Coronary artery (tissue), 2 donors: Measurements from ENCODE around the gene GJB6.

Experiments
- DNase-seq: peaks from one replicate; pipeline ENCODE4 v3.0.0-alpha.2; 2017; ENCODE audit warnings: low spot score
- H3K27ac ChIP-seq, 2 donors: fragments of 200-600 bp; sonication (generic); one replicate each; pipeline ENCODE4 v1.5.1; 2016 to 2019
- H3K4me3 ChIP-seq: fragments of 200-600 bp; sonication (generic); 2 replicates; pipeline ENCODE4 v1.5.1; 2016; ENCODE audit warnings: mild to moderate bottlenecking, moderate library complexity
- TF ChIP-seq, protein P1 (sequence below): fragments of 200-600 bp; sonication (generic); IDR thresholded peaks from one replicate; pipeline ENCODE4 v1.5.1; 2019; ENCODE audit warnings: antibody characterized with exemption

The GJB6 gene

DNA sequence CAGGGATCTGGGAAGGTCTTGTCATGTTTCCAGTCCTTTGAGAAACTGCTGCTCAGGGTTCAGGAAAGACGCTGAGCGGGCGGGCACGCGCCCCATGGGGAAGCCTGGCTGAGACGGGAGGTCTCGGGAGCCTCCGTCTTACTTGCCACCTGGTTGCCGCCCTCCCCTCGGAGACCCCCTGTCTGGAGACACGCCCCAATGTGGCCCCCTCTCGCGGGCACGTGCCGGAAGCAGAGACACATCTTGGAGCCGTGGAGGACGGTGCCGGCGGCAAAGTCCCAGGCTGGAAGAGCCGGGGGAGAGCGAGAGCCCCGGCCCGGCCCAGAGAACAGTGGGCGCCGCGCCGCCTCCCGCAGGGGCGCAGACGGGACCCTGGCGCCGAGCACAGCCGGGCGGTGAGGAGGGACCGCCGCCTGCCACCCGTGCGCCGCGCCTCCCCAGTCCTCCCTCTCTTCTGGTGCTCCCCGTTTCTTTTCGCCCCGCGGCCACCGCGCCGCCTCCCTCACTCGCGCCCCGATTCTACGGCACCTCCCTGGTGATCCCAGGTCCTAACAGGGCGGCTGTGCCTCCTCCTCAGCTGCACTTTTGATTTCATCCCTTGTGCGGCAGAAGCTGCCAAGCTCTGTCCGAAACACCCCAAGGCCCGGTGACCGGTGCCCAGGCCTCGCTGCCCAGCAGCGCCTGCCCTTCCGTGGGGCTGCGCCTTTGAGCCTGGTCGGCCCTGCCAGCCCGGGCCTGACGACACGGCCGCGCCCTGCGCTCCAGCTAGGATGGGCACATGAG is 54.9 kb downstream of the GJB6 start:
- TF ChIP-seq, protein P1, sequence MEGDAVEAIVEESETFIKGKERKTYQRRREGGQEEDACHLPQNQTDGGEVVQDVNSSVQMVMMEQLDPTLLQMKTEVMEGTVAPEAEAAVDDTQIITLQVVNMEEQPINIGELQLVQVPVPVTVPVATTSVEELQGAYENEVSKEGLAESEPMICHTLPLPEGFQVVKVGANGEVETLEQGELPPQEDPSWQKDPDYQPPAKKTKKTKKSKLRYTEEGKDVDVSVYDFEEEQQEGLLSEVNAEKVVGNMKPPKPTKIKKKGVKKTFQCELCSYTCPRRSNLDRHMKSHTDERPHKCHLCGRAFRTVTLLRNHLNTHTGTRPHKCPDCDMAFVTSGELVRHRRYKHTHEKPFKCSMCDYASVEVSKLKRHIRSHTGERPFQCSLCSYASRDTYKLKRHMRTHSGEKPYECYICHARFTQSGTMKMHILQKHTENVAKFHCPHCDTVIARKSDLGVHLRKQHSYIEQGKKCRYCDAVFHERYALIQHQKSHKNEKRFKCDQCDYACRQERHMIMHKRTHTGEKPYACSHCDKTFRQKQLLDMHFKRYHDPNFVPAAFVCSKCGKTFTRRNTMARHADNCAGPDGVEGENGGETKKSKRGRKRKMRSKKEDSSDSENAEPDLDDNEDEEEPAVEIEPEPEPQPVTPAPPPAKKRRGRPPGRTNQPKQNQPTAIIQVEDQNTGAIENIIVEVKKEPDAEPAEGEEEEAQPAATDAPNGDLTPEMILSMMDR: no peak
- peak overlapping the region; percentile 42 for H3K4me3 ChIP-seq
- DNase-seq: no peak
- no peak overlapping the region for H3K27ac ChIP-seq

DNA sequence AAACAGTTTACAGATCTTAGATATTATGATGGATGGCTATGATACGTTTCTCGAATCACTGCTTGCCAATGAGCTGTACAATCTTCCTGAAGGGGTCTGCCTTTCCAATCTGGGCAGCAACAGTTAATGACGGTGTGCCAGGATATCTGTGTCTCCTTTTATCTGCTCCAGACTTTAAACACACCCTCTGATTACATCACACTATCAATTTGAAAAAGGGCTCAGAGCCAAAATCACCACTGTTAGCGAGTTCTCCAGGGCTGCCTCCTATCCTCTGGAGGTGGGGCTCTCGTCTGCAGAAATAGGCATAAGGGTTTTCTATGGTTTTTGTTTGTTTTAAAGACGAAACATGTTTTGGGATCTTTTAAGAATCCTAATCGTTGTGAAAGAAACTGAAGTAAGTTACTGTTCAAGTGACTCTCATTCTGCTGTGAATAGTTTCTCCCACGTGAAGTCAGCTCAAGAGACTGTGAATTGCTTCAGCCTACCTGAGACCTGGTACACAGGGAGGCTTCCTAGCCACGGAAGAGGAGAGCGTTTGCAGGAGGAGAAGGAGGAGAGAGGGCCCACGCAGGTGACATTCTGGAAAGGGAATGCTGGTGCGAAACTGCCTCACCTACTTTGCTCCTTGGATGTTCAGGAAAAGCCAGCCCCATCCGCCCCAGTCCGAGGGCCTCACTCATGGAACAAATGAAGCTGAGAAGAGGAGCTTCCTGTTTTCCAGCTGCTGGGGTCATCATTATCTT is 56.0 kb downstream of the GJB6 start:
- no peak for DNase-seq
- H3K27ac ChIP-seq: no peak overlapping the region
- H3K4me3 ChIP-seq: no peak overlapping the region
- TF ChIP-seq, protein P1: no peak

DNA sequence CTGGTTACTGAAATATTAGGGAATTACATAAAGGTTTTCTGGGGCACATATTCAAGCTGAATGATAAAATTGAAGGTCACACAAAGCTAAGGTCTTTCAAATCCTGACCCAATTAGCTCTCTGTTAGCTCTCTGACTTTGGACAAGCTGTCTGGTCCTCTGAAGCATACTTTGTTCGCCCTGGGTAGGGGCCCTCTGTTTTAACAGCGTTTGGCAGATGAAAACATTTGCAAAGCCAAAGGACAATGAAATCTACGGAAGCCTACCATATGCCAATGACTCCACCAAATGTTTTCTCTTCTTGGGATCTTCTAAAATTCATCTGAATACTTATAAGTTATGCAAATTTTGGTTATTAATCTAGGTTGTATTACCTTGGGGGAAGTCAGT is 56.7 kb downstream of the GJB6 start:
- no peak for DNase-seq
- peak overlapping the region; percentile 52 for H3K4me3 ChIP-seq
- peak overlapping the region; percentile 12 to 33 for H3K27ac ChIP-seq
- TF ChIP-seq, protein P1: no peak

DNA sequence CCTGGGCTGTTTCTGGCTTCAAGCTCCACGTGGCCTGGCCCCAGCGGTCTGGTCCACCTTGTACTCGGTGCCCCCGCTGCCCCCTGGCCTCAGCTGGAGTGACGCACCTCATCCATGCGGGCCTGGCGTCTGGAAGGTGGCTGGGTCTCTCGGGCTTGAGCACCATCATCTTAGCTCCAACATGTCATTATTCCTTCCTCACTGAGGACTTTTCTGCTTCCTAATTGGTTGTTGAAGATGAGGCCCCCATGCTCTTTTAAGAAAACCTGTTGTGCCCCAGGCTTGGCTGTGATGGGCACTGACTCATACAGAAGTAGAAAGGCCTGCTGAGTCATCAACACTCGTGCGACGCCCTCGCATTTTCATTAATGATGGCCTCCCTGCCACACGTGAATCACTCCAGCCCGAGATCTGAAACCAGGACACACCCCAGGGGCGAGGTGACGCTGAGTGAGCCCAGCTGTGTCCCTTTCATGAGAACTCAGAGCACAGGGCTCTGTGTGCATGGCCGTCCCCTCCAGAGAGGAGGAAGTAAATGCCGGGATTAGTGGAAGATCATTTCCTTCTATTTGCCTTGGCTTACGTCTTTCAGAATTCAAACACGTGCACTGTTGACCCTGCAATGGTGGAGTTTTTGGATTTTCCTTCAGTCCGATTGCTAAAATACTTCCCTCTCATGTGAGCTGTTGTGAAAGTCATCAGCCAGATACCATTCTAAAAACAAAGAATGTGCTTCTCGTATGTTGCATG is 57.3 kb downstream of the GJB6 start:
- peak; percentile 90 for DNase-seq
- TF ChIP-seq, protein P1: no peak
- H3K4me3 ChIP-seq: peak overlapping the region; percentile 52
- peak overlapping the region; percentile 12 to 33 for H3K27ac ChIP-seq

DNA sequence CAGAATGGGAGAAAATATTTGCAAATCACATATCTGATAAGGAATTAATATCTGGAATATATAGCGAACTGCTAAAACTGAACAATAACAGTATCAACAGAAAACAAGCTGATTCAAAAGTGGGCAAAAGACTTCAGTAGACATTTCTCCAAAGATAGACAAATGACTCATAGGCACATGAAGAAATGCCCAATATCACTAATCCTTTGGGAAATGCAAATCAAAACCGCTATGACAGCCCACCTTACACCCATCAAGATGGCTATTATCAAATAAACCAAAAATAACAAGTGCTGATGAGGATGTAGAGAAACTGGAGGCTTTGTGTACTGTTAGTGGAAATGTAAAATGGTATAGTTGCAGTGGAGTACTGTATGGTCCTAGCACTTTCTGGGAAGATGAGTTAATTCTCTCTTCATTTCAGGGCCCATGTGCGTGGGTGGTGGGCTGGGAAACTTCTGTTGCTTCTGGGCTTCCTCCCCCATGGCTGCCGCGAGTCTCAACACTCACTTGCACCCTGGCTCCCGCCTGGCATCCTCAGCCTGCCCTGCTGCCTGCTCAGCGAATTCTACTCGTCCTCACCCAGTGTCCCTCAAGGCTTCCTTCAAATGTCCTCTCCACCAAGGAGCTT is 58.9 kb downstream of the GJB6 start:
- H3K27ac ChIP-seq: no peak overlapping the region
- TF ChIP-seq, protein P1: no peak
- H3K4me3 ChIP-seq: no peak overlapping the region
- DNase-seq: no peak
